Neural crest cell (in vitro differentiated cells): Measurements from ENCODE around the gene LEMD2. TPM values are rescaled to one million over a fixed set of nuclear protein-coding genes. Genes with fewer than 3 reads are reported as not detected.

Source experiments
- DNase-seq: peaks from one replicate; pipeline ENCODE4 v3.0.0; 2021; ENCODE audit warnings: low read depth, mixed read lengths, low spot score
- H3K27ac Mint-ChIP-seq: one replicate; pipeline ENCODE4 v1.8.0; 2021; ENCODE audit warnings: mild to moderate bottlenecking, mixed read lengths; ENCODE audit not compliant: unreplicated experiment
- H3K27me3 Mint-ChIP-seq: 2 replicates; pipeline ENCODE4 v1.8.0; 2021; ENCODE audit warnings: low read depth, mild to moderate bottlenecking, mixed read lengths
- H3K36me3 Mint-ChIP-seq: 2 replicates; pipeline ENCODE4 v1.8.0; 2021; ENCODE audit warnings: low read depth, mild to moderate bottlenecking, mixed read lengths
- H3K4me1 Mint-ChIP-seq: 2 replicates; pipeline ENCODE4 v1.8.0; 2021; ENCODE audit warnings: mixed read lengths
- H3K4me3 Mint-ChIP-seq: one replicate; pipeline ENCODE4 v1.8.0; 2021; ENCODE audit warnings: mild to moderate bottlenecking, mixed read lengths
- H3K9me3 Mint-ChIP-seq: 2 replicates; pipeline ENCODE4 v1.8.0; 2021; ENCODE audit warnings: mixed read lengths
- CTCF ChIP-seq: fragments of 200-600 bp; sonication (generic); conservative IDR thresholded peaks from 2 replicates; pipeline ENCODE4 v1.5.0; 2021; ENCODE audit warnings: antibody characterized with exemption, mild to moderate bottlenecking
- total RNA-seq: library from RNA; stranded (reverse); gene quantifications from 2 replicates; pipeline ENCODE4 v1.2.1, GENCODE V29; 2021

The LEMD2 gene
- total RNA-seq, 1 donor from 2014 or later = 63.6 TPM

- TF ChIP-seq CTCF = peak; percentile 46
- no peaks in the 10 kb centered on the region for H3K27me3 Mint-ChIP-seq
- peaks cover 24% of the 10 kb centered on the region for H3K4me1 Mint-ChIP-seq
- H3K36me3 Mint-ChIP-seq = no peaks in the 10 kb centered on the region
- DNase-seq = peak; percentile 31
- H3K4me3 Mint-ChIP-seq = no peak overlapping the region
- H3K27ac Mint-ChIP-seq = peak overlapping the region; percentile 40
- H3K9me3 Mint-ChIP-seq = no peaks in the 10 kb centered on the region
Measured at GRCh38 chr6:33822575-33823395, 33.9 kb upstream of the LEMD2 start.

GRCh38 chr6:33820784-33821520 is 32.0 kb upstream of the LEMD2 start:
- Mint-ChIP-seq H3K27ac (no peak overlapping the region), H3K4me1 (peaks cover 21% of the 10 kb centered on the region), H3K36me3 (no peaks in the 10 kb centered on the region), H3K4me3 (no peak overlapping the region), H3K27me3 (peaks cover under 1% of the 10 kb centered on the region), H3K9me3 (no peaks in the 10 kb centered on the region)
- no peak for TF ChIP-seq CTCF
- DNase-seq = no peak

GRCh38 chr6:33820243-33820642 is 31.3 kb upstream of the LEMD2 start:
- no peak for DNase-seq
- no peak overlapping the region for H3K4me3 Mint-ChIP-seq
- H3K9me3 Mint-ChIP-seq = no peaks in the 10 kb centered on the region
- H3K27me3 Mint-ChIP-seq = peaks cover 2% of the 10 kb centered on the region
- no peak overlapping the region for H3K27ac Mint-ChIP-seq
- peaks cover 20% of the 10 kb centered on the region for H3K4me1 Mint-ChIP-seq
- H3K36me3 Mint-ChIP-seq = no peaks in the 10 kb centered on the region
- no peak for TF ChIP-seq CTCF

- no peak for TF ChIP-seq CTCF
- peaks cover 2% of the 10 kb centered on the region for H3K27me3 Mint-ChIP-seq
- DNase-seq = no peak
- H3K4me1 Mint-ChIP-seq = peaks cover 8% of the 10 kb centered on the region
- no peak overlapping the region for H3K27ac Mint-ChIP-seq
- H3K4me3 Mint-ChIP-seq = no peak overlapping the region
- no peaks in the 10 kb centered on the region for H3K36me3 Mint-ChIP-seq
- H3K9me3 Mint-ChIP-seq = no peaks in the 10 kb centered on the region
Measured at GRCh38 chr6:33819021-33819420, 30.1 kb upstream of the LEMD2 start.

GRCh38 chr6:33818293-33818692 is 29.4 kb upstream of the LEMD2 start:
- Mint-ChIP-seq H3K4me1 (peaks cover 13% of the 10 kb centered on the region), H3K27me3 (peaks cover 6% of the 10 kb centered on the region), H3K27ac (no peak overlapping the region), H3K9me3 (no peaks in the 10 kb centered on the region), H3K36me3 (no peaks in the 10 kb centered on the region), H3K4me3 (no peak overlapping the region)
- TF ChIP-seq CTCF = no peak
- DNase-seq = no peak
